ENCODE data around the gene ZCCHC7. TPM values are rescaled to one million over a fixed set of nuclear protein-coding genes. Genes with fewer than 3 reads are reported as not detected.

ZCCHC7 gene
- total and polyA plus RNA-seq, 2 of the 8 experiments (the other 6 are each of a cell fraction or from before 2014, with no cell fraction given): 12.2 to 27.5 TPM

GRCh38 chr9:37406603-37407401 lies 286.4 kb downstream of the ZCCHC7 start:
- no peak overlapping the region for H3K56ac ChIP-seq (replicated peaks; ENCODE audit: insufficient read length, low read depth, low read length)
- H3K4ac ChIP-seq (replicated peaks; ENCODE audit: insufficient read length, low read depth, low read length): no peak overlapping the region
- TF ChIP-seq CTCF (IDR thresholded peaks at IDR 0.05; ENCODE audit: control extremely low read depth in 1 of 3, insufficient read depth in 1 of 3, low read depth in 1 of 3, low read length in 3 of 3) (no peak), SIN3A (conservative IDR thresholded peaks at IDR 0.05 in 1 of 2, IDR thresholded peaks at IDR 0.05 in 1 of 2; ENCODE audit: low read depth in 1 of 2, low read length in 2 of 2) (no peak), EP300 (IDR thresholded peaks at IDR 0.05; ENCODE audit: borderline replicate concordance in 1 of 2, low read depth in 2 of 2, low read length in 2 of 2) (no peak), JUN (IDR thresholded peaks at IDR 0.05; ENCODE audit: low read depth, low read length) (no peak)
- H3K14ac ChIP-seq (ENCODE audit: insufficient read length): no peak overlapping the region
- H4K5ac ChIP-seq (ENCODE audit: insufficient read length, low read depth, low read length): no peak overlapping the region
- H3K23ac ChIP-seq (ENCODE audit: insufficient read length): no peak overlapping the region
- no peak overlapping the region for H3K4me2 ChIP-seq (ENCODE audit: insufficient read depth in 1 of 2, low read depth in 2 of 2, low read length in 2 of 2)
- no peak overlapping the region for H3K4me3 ChIP-seq (ENCODE audit: extremely low read depth in 1 of 4, insufficient read depth in 2 of 4, low read depth in 3 of 4, low read length in 4 of 4)
- no peak overlapping the region for H3K27ac ChIP-seq (ENCODE audit: low read depth, low read length)
- WGBS, 2 experiments (ENCODE audit: extremely low coverage in 1 of 2, insufficient coverage in 1 of 2, insufficient read length in 1 of 2, insufficient replicate concordance in 2 of 2, low coverage in 1 of 2, low lambda C conversion rate in 2 of 2, missing lambda C conversion rate in 1 of 2): 89% methylated on average over 11 of the region's 11 CpGs; no CpG with 5 or more reads in 1 of the 2 experiments
- no peak overlapping the region for H3K18ac ChIP-seq (ENCODE audit: extremely low read depth, low read length)
- H3K36me3 ChIP-seq (ENCODE audit: control insufficient read depth in 2 of 4, insufficient read depth in 4 of 4, low read length in 3 of 4): no peaks in the 10 kb centered on the region
- no peak overlapping the region for H2AFZ ChIP-seq (ENCODE audit: low read length)
- ChIA-PET POLR2A (ENCODE audit: partially characterized antibody) (interaction anchor here (1.4 kb wide), 1 partner anchor 16 kb away, joined by 3 read pairs; the partner anchor contains the start of gene GRHPR), CTCF (ENCODE audit: partially characterized antibody) (interaction anchor here (0.7 to 2.5 kb wide), 22 partner anchors 8 to 406 kb away, joined by 3 to 9 read pairs (median 4); partner anchors contain the start of gene GRHPR)
- H3K79me2 ChIP-seq (ENCODE audit: control insufficient read depth in 1 of 2, insufficient read depth in 2 of 2, low read length in 2 of 2): no peaks in the 10 kb centered on the region
- no peak overlapping the region for H2BK12ac ChIP-seq (ENCODE audit: low read depth, low read length)
- no peaks in the 10 kb centered on the region for H3K23me2 ChIP-seq (ENCODE audit: low read depth, low read length)
- no peak overlapping the region for H2BK120ac ChIP-seq (replicated peaks; ENCODE audit: low read depth, low read length)
- no peaks in the 10 kb centered on the region for H4K20me1 ChIP-seq (replicated peaks in 1 of 2; ENCODE audit: control insufficient read depth in 1 of 2, insufficient read depth in 2 of 2, low read length in 2 of 2)
- no peaks in the 10 kb centered on the region for H3K27me3 ChIP-seq (replicated peaks in 1 of 4; ENCODE audit: control insufficient read depth in 3 of 4, extremely low read depth in 1 of 4, insufficient read depth in 3 of 4, low read length in 3 of 4)
- no peak overlapping the region for H4K8ac ChIP-seq (ENCODE audit: extremely low read depth, insufficient read depth, low read length)
- no peak overlapping the region for H2AK5ac ChIP-seq (ENCODE audit: low read depth, low read length)
- H2BK5ac ChIP-seq (ENCODE audit: low read depth, low read length): no peak overlapping the region
- H3K4me1 ChIP-seq (replicated peaks in 1 of 4; ENCODE audit: control insufficient read depth in 3 of 4, insufficient read depth in 4 of 4, low read length in 3 of 4): peaks cover 0 to 4% (median 2%) of the 10 kb centered on the region in 4 experiments; a peak in 2 of 7 replicates
- no peak for DNase-seq (ENCODE audit: low read depth in 1 of 2, low spot score in 2 of 2)
- no peak overlapping the region for H4K91ac ChIP-seq (replicated peaks; ENCODE audit: insufficient read length, low read length)
- H3K79me1 ChIP-seq (ENCODE audit: low read depth, low read length): no peaks in the 10 kb centered on the region
- no peak for FAIRE-seq
- H3K9ac ChIP-seq (replicated peaks in 1 of 4; ENCODE audit: extremely low read depth in 1 of 4, low read depth in 3 of 4, low read length in 3 of 4): no peak overlapping the region; a peak in 1 of 7 replicates
- H3K9me3 ChIP-seq (ENCODE audit: insufficient read depth in 2 of 2, low read depth in 1 of 2, low read length in 1 of 2): no peaks in the 10 kb centered on the region
- H2BK15ac ChIP-seq (ENCODE audit: low read length): no peak overlapping the region
- H2BK20ac ChIP-seq (ENCODE audit: low read length): no peak overlapping the region
